Fibroblast of the aortic adventitia (primary cell): Measurements from ENCODE around the gene TBC1D7. TPM values are rescaled to one million over a fixed set of nuclear protein-coding genes. Genes with fewer than 3 reads are reported as not detected.

ENCODE experiments used
- DNase-seq: peaks from one replicate; pipeline ENCODE4 v3.0.0-alpha.2; 2010; ENCODE audit warnings: low read depth
- H3K4me3 ChIP-seq: 2 replicates; pipeline ENCODE4 v1.5.1; 2011; ENCODE audit warnings: low read depth, mild to moderate bottlenecking, control low read depth, low read length, moderate library complexity
- total RNA-seq: library from RNA; depleted of rRNA; stranded (reverse); fragments of >200 nt; gene quantifications from 2 replicates; pipeline ENCODE4 v1.2.3, GENCODE V29; 2012; ENCODE audit warnings: low replicate concordance
- TF ChIP-seq, protein P1 (sequence below): IDR thresholded peaks from 2 replicates; pipeline ENCODE4 v1.5.1; 2011; ENCODE audit warnings: mild to moderate bottlenecking, low read length, control low read depth, inconsistent platforms; ENCODE audit not compliant: insufficient read depth

Gene TBC1D7
- total RNA-seq, 1 donor: 15.8 TPM

DNA sequence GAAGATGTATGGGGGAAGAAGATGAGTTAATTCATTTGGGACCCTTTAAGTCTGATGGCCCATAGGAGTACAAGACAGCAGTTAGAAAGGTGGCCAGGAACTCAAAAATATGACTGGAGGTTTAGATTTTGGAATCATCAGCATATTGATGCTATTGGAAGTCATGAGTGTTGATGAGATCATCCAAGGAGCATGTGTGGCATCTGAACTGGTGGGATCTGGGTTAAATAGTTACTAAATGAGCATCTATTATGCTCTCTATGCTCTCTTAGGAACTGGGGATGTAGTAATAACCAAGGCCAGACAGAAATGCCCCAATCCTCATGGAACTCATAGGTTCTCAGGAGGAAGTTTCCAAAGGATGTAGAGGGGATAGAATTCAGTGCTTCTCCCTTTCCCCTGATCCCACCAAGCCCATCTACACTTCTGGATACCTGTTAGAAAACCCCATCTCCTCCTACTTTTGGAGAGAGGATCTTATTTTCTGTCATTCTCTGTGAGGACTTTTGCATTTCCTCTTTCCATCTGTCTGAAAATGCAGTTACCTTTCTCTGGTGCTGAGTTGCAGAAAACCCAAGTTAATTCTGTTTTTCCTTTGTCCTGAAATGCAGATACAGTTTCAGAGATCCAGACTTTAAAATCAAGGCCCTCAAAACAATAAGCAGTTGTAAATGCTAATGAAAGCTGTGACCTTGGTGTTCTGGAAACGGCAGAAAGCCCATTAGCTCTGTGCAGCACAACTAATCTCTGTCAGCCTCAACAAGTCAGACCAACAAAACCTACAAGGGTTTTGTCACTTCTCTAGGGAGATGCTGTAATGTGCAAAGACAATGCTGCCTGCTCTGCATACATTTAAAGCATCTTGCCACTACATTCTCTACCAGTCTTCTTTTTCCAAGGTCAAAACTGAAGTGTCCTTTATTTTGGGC, 65.8 kb downstream of the TBC1D7 start:
- TF ChIP-seq, protein P1, sequence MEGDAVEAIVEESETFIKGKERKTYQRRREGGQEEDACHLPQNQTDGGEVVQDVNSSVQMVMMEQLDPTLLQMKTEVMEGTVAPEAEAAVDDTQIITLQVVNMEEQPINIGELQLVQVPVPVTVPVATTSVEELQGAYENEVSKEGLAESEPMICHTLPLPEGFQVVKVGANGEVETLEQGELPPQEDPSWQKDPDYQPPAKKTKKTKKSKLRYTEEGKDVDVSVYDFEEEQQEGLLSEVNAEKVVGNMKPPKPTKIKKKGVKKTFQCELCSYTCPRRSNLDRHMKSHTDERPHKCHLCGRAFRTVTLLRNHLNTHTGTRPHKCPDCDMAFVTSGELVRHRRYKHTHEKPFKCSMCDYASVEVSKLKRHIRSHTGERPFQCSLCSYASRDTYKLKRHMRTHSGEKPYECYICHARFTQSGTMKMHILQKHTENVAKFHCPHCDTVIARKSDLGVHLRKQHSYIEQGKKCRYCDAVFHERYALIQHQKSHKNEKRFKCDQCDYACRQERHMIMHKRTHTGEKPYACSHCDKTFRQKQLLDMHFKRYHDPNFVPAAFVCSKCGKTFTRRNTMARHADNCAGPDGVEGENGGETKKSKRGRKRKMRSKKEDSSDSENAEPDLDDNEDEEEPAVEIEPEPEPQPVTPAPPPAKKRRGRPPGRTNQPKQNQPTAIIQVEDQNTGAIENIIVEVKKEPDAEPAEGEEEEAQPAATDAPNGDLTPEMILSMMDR: no peak
- no peak overlapping the region for H3K4me3 ChIP-seq
- DNase-seq: no peak

DNA sequence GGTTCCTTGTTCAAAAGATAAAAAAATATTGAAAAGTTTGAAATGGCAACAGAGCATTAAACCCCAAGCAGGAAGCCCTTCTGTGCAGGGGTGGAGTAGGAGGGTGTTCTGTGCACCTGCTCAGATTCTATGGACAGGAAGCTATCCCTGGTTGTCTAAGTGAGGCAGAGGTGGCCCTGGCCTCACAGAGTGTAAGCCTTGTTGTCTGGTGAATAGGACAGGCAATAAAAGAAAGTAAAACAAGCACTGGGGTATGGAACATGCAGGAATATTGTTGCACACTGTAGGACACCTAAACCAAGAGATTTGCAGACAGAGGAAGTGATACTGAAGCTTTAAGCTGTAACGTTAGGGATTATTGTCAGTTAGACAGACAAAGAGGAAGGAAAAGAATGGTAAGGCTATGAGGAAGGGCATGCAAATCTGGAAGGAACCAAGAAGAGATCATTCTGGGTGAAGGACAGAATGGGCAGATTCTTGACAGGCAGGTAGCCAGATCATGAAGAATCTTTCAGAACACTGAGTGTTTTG, 66.8 kb downstream of the TBC1D7 start:
- H3K4me3 ChIP-seq: no peak overlapping the region
- TF ChIP-seq, protein P1: no peak
- DNase-seq: no peak

DNA sequence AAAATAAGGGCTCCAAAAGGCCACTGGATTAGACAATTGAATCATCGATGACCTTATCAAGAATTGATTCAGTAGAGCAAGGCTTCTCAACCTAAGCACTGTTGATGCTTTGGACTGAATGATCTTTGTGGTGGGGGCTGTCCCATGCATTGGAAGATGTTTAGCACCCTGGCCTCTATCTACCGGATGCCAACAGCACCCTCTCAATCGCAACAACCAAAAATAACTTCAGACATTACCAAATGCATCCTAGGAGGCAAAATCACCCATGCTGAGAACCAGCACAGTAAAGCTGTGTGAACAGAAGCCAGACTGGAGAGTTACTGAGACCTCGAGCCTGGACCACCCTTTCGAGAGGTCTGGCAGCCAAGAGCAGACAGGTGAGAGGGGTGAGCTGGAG, 67.5 kb downstream of the TBC1D7 start:
- TF ChIP-seq, protein P1: no peak
- no peak overlapping the region for H3K4me3 ChIP-seq
- no peak for DNase-seq

DNA sequence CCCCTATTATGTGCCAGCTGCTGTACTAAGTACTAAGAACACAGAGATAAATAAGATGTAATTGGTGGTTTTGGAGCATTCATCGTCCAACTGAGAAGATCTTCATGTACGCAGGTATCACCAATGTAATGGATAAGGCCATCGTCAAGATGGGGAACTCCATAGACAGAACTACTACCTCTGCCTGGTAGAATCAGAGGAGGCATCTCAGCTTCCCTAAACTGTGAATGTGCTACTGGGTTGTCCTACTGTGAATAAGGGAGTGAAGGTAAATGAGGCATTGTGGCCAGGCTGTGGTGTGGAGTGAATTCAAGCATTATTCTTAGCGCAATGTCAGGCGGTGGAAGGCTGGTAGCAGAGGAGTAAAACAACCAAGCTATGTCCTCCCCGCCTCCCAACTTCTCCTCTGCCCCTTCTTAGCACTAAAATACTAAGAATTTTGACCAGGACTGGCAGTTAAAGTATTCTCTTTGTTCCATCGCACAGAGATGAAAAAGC, 68.2 kb downstream of the TBC1D7 start:
- H3K4me3 ChIP-seq: no peak overlapping the region
- no peak for DNase-seq
- TF ChIP-seq, protein P1: no peak

DNA sequence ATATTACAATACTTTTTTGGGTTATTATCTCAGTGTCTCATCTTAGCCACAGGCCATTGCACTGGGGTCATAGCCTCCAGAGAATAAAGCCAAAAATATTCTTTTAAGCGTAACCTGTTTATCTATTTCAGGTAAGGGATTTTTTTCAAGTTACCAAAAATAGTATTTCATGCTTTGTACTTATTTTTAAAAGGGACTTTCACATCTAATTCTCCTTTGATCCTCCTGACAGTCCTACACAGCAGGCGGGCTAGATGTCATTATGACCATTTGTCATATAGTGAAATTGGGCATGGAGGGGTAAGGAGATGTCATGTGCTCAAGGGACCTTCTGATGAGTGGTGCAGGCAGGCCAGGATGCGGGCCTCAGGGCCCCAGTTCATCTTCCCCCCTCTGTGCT, 68.9 kb downstream of the TBC1D7 start:
- H3K4me3 ChIP-seq: no peak overlapping the region
- TF ChIP-seq, protein P1: no peak
- DNase-seq: no peak

DNA sequence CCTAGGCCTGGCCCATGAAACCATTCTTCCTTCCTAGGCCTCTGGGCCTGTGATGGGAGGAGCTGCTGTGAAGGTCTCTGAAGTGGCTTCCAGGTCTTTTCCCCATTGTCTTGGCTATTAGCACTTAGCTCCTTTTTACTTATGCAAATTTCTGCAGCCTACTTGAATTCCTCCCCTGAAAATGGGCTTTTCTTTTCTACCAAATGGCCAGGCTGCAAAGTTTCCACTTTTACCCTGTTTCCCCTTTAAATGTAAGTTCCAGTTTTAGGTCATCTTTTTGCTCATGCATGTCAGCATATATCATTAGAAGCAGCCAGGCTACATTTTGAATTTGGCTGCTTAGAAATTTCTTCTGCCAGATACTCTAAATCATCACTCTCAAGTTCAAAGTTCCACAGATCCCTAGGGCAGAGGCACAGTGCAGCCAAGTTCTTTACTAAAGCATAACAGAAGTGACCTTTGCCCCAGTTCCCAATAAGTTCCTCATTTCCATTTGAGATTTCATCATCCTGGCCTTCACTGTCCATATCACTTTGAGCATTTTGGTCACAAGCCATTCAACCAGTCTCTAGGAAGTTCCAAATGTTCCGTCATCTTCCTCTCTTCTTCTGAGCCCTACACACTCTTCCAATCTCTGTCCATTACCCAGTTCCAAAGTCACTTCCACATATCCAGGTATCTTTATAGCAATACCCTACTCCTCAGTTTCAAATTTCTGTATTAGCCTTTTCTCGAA, 71.9 kb downstream of the TBC1D7 start:
- no peak overlapping the region for H3K4me3 ChIP-seq
- TF ChIP-seq, protein P1: no peak
- peak; percentile 26 for DNase-seq

Other genes starting within 250 kb of the TBC1D7 start
- 2.6 and 3.0 TPM in 2 replicates for gene GFOD1, start 159.1 kb upstream of the TBC1D7 start, total RNA-seq
- 4.9 and 8.6 TPM in 2 replicates for gene SIRT5, start 246.1 kb upstream of the TBC1D7 start, total RNA-seq